Sigmoid colon (tissue), 7 donors: Measurements from ENCODE around the gene TENM3. TPM values are rescaled to one million over a fixed set of nuclear protein-coding genes. Genes with fewer than 3 reads are reported as not detected.

Experiments
- DNase-seq: peaks from one replicate; pipeline ENCODE4 v3.0.0-alpha.2; 2019
- H3K27ac ChIP-seq, 4 donors: fragments of 200-600 bp; sonication (generic); one replicate each; pipeline ENCODE4 v1.5.1; 2016 to 2019; ENCODE audit warnings: mild to moderate bottlenecking in 1 of 4
- H3K27me3 ChIP-seq, 3 donors: fragments of 200-600 bp; sonication (generic); one replicate each; pipeline ENCODE4 v1.5.1; 2019; ENCODE audit warnings: mild to moderate bottlenecking in 1 of 3
- H3K36me3 ChIP-seq, 4 donors: fragments of 200-600 bp; sonication (generic); one replicate each; pipeline ENCODE4 v1.5.1; 2016 to 2019
- H3K4me1 ChIP-seq, 4 donors: fragments of 200-600 bp; sonication (generic); one replicate each; pipeline ENCODE4 v1.5.1; 2017 to 2019
- H3K4me3 ChIP-seq, 4 donors: fragments of 200-600 bp; sonication (generic); one replicate each; pipeline ENCODE4 v1.5.1; 2017 to 2019; ENCODE audit warnings: mild to moderate bottlenecking in 2 of 4, moderate library complexity in 1 of 4
- H3K9me3 ChIP-seq, 4 donors: fragments of 200-600 bp in 3 of 4; sonication (generic) in 3 of 4; one replicate each; pipeline versions ENCODE4 v1.5.1 to v1.6.1; 2013 to 2019
- EP300 ChIP-seq, 4 donors: sonication (generic); formaldehyde crosslinking; IDR thresholded peaks; one replicate each; pipeline ENCODE4 v1.6.1; 2017; ENCODE audit warnings: antibody characterized with exemption in 4 of 4
- POLR2A ChIP-seq, 2 donors: fragments of 450-650 bp; IDR thresholded peaks; one replicate each; pipeline ENCODE4 v1.6.1; 2016; ENCODE audit warnings: antibody characterized with exemption in 2 of 2, mild to moderate bottlenecking in 2 of 2, moderate library complexity in 2 of 2
- POLR2AphosphoS5 ChIP-seq, 4 donors: sonication (generic); formaldehyde crosslinking; IDR thresholded peaks; one replicate each; pipeline ENCODE4 v1.6.1; 2017; ENCODE audit warnings: antibody characterized with exemption in 4 of 4
- WGBS, 2 donors: extraction: QIAGEN DNeasy Blood & Tissue Kit; methylation state at CpG; one replicate each; pipeline ENCODE4 v1.1.7; 2013; 5-methylcytosine and 5-hydroxymethylcytosine counted together
- intact Hi-C: fragments of 100-400 bp; cut with DNase I; formaldehyde crosslinking; loops from one replicate; pipeline ENCODE4 v1.15.1; 2023
- polyA plus RNA-seq, 3 donors: library from polyadenylated mRNA; stranded (reverse); fragments of 200-250 nt; gene quantifications; one replicate each; pipeline ENCODE4 v1.2.3, GENCODE V29; 2013
- total RNA-seq, 4 donors: library from RNA; depleted of rRNA; stranded (reverse); fragments of >200 nt; gene quantifications; one replicate each; pipeline ENCODE4 v1.1.0, GENCODE V29; 2016
- TF ChIP-seq, protein P1 (sequence below), 4 experiments: fragments of 450-650 bp in 3 of 4; fragments of 200-600 bp in 1 of 4; IDR thresholded peaks; one replicate each; pipeline ENCODE4 v1.5.1; 2016 to 2019; ENCODE audit warnings: antibody characterized with exemption in 4 of 4, mild to moderate bottlenecking in 3 of 4, moderate library complexity in 2 of 4
- donor health status: healthy with polysubstance abuse.
- donor health status: Bipolar disorder and iron deficiency.
- donor health status: healthy.

TENM3 gene
- total and polyA plus RNA-seq, 7 donors: 0.60 to 82.3 (median 37.8) TPM; not detected in 1

DNA sequence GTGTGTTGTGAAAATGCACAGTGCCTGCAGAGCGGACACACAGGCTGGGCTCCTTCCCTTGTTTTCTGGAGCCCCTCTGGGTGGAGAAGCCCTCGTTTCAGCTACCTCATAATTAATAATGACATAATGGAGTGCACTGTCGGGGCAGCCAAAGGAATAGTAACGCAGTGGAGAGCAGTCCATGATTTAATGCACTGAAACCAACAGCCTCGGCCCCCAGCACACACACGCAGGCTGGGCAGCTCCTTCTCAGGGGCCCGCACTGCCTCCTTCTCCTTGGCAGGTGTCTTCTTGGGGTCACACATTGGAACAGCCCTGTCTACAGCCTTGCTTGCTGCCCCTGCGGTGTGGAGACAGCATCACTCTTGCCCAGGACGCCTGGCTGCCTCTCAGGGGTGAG lies 584.8 kb downstream of the TENM3 start:
- DNase-seq: no peak
- Histone ChIP-seq H3K9me3 (no peaks in the 10 kb centered on the region), H3K4me3 (no peak overlapping the region), H3K4me1 (no peaks in the 10 kb centered on the region), H3K27me3 (no peaks in the 10 kb centered on the region), H3K36me3 (no peaks in the 10 kb centered on the region), H3K27ac (no peak overlapping the region)
- intact Hi-C loops: no loop called here
- TF ChIP-seq, protein P1, sequence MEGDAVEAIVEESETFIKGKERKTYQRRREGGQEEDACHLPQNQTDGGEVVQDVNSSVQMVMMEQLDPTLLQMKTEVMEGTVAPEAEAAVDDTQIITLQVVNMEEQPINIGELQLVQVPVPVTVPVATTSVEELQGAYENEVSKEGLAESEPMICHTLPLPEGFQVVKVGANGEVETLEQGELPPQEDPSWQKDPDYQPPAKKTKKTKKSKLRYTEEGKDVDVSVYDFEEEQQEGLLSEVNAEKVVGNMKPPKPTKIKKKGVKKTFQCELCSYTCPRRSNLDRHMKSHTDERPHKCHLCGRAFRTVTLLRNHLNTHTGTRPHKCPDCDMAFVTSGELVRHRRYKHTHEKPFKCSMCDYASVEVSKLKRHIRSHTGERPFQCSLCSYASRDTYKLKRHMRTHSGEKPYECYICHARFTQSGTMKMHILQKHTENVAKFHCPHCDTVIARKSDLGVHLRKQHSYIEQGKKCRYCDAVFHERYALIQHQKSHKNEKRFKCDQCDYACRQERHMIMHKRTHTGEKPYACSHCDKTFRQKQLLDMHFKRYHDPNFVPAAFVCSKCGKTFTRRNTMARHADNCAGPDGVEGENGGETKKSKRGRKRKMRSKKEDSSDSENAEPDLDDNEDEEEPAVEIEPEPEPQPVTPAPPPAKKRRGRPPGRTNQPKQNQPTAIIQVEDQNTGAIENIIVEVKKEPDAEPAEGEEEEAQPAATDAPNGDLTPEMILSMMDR (IDR thresholded peaks at IDR 0.05): no peak
- no peak for TF ChIP-seq EP300 (IDR thresholded peaks at IDR 0.05)
- 85 to 87% methylated on average over 9 of the region's 9 CpGs for WGBS, 2 donors

- TF ChIP-seq POLR2AphosphoS5 (IDR thresholded peaks at IDR 0.05) (no peak), EP300 (IDR thresholded peaks at IDR 0.05) (no peak), POLR2A (IDR thresholded peaks at IDR 0.05) (no peak)
- TF ChIP-seq, protein P1 (IDR thresholded peaks at IDR 0.05): no peak
- Histone ChIP-seq H3K36me3 (no peaks in the 10 kb centered on the region), H3K9me3 (no peaks in the 10 kb centered on the region), H3K4me1 (no peaks in the 10 kb centered on the region), H3K4me3 (no peak overlapping the region), H3K27me3 (no peaks in the 10 kb centered on the region), H3K27ac (no peak overlapping the region)
- intact Hi-C loops: no loop called here
- 60 to 72% methylated on average over 17 of the region's 17 CpGs for WGBS, 2 donors
- DNase-seq: peak; percentile 26
Observed at GRCh38 chr4:182828360-182829025, 585.3 kb downstream of the TENM3 start.

DNA sequence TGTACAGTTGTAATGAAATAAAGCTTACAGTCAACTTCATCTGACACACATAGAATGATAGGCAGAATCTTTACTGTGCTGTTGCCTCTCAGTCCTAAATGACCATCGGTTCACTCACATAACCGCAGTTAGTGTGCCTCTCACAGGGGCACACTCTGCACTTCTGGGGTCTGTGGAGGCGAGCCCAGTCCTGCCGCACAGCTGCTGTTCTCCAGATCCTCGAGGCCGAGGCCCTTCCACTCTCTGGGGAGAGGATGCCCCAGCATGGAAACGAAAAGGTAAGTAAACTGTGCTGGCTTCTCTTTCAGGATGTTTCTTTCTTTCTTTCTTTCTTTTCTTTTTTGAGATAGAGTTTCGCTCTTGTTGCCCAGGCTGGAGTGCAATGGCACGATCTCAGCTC lies 586.0 kb downstream of the TENM3 start:
- Histone ChIP-seq H3K27ac (no peak overlapping the region), H3K4me1 (no peaks in the 10 kb centered on the region), H3K36me3 (no peaks in the 10 kb centered on the region), H3K9me3 (no peaks in the 10 kb centered on the region), H3K4me3 (no peak overlapping the region), H3K27me3 (no peaks in the 10 kb centered on the region)
- TF ChIP-seq, protein P1 (IDR thresholded peaks at IDR 0.05): no peak
- TF ChIP-seq EP300 (IDR thresholded peaks at IDR 0.05) (no peak), POLR2AphosphoS5 (IDR thresholded peaks at IDR 0.05) (no peak), POLR2A (IDR thresholded peaks at IDR 0.05) (no peak)
- WGBS, 2 donors: 83 to 86% methylated on average over 9 of the region's 9 CpGs
- intact Hi-C loops: no loop called here
- DNase-seq: peak; percentile 21

DNA sequence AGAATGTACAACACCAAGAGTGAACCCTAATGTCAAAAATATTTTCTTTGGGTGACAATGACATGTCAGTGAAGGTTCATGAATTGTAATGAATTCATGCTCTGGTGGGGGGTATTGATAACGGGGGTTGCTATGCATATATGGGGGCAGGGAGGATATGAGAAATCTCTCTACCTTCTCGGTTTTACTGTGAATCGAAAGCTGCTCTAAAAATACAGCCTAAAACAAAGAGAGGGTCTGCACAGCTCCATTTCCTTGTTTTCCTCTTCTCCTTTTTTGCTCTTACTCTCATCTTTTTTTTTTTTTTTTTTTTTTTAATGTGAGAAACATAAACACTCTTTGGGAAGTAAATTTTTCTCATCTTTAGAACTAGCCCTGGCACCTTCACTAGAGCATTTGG lies 588.2 kb downstream of the TENM3 start:
- intact Hi-C loops: no loop called here
- Histone ChIP-seq H3K36me3 (no peaks in the 10 kb centered on the region), H3K27ac (no peak overlapping the region), H3K9me3 (no peaks in the 10 kb centered on the region), H3K4me3 (no peak overlapping the region), H3K4me1 (no peaks in the 10 kb centered on the region), H3K27me3 (peaks cover 0 to 10% (median 0%) of the 10 kb centered on the region in 3 donors)
- TF ChIP-seq POLR2A (IDR thresholded peaks at IDR 0.05) (no peak), EP300 (IDR thresholded peaks at IDR 0.05) (no peak), POLR2AphosphoS5 (IDR thresholded peaks at IDR 0.05) (no peak)
- TF ChIP-seq, protein P1 (IDR thresholded peaks at IDR 0.05): no peak
- no peak for DNase-seq
- 55 to 77% methylated on average over 3 of the region's 3 CpGs for whole genome bisulfite sequencing, 2 donors
